Osteocyte (in vitro differentiated cells): Measurements from ENCODE around the gene ENTHD1. TPM values are rescaled to one million over a fixed set of nuclear protein-coding genes. Genes with fewer than 3 reads are reported as not detected.

Source experiments
- DNase-seq: peaks from one replicate; pipeline ENCODE4 v3.0.0; 2021; ENCODE audit warnings: mixed read lengths; ENCODE audit not compliant: unreplicated experiment; ENCODE audit errors: extremely low spot score
- H3K27ac Mint-ChIP-seq: one replicate; pipeline ENCODE4 v1.8.0; 2021; ENCODE audit warnings: mild to moderate bottlenecking, mixed read lengths; ENCODE audit not compliant: unreplicated experiment
- H3K27me3 Mint-ChIP-seq: one replicate; pipeline ENCODE4 v1.8.0; 2021; ENCODE audit warnings: mixed read lengths; ENCODE audit not compliant: unreplicated experiment
- H3K36me3 Mint-ChIP-seq: one replicate; pipeline ENCODE4 v1.8.0; 2021; ENCODE audit warnings: mixed read lengths; ENCODE audit not compliant: unreplicated experiment
- H3K4me1 Mint-ChIP-seq: one replicate; pipeline ENCODE4 v1.8.0; 2021; ENCODE audit warnings: mixed read lengths; ENCODE audit not compliant: unreplicated experiment
- H3K4me3 Mint-ChIP-seq: one replicate; pipeline ENCODE4 v1.8.0; 2021; ENCODE audit warnings: mild to moderate bottlenecking, moderate library complexity, mixed read lengths; ENCODE audit not compliant: unreplicated experiment
- H3K9me3 Mint-ChIP-seq: one replicate; pipeline ENCODE4 v1.8.0; 2021; ENCODE audit warnings: mixed read lengths; ENCODE audit not compliant: unreplicated experiment
- CTCF ChIP-seq: fragments of 200-600 bp; sonication (generic); IDR thresholded peaks from 2 replicates; pipeline ENCODE4 v1.5.0; 2021; ENCODE audit warnings: antibody characterized with exemption, mild to moderate bottlenecking, moderate library complexity
- total RNA-seq: library from RNA; stranded (reverse); gene quantifications from 2 replicates; pipeline ENCODE4 v1.2.1, GENCODE V29; 2021

ENTHD1 gene
- total RNA-seq, 1 donor from 2014 or later: not detected

DNA sequence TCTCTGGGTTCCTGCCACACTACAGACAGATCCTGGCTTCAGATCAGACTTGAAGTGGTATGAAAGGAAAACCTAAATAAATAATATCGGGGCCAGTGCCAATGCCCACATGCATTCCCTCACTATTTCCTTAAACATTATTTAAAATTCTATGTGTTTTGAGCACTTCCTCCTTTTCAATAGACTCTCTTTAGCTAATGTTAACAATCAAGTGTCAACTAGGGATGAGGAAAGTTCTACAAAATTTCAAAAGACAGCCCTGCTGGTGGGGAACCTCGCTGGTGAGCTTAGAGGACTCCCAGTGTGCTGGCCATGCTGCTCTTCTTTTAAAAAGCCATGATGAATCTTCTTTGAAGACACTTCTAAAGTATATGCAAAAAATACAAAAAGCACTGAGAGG is 87.5 kb downstream of the ENTHD1 start:
- TF ChIP-seq CTCF: no peak
- Mint-ChIP-seq H3K9me3 (no peaks in the 10 kb centered on the region), H3K27ac (no peak overlapping the region), H3K27me3 (peaks cover 74% of the 10 kb centered on the region), H3K4me3 (no peak overlapping the region), H3K4me1 (no peaks in the 10 kb centered on the region), H3K36me3 (no peaks in the 10 kb centered on the region)
- DNase-seq: no peak

GRCh38 chr22:39805117-39805516 is 88.4 kb downstream of the ENTHD1 start:
- peaks cover 82% of the 10 kb centered on the region for H3K27me3 Mint-ChIP-seq
- no peak for TF ChIP-seq CTCF
- H3K9me3 Mint-ChIP-seq: no peaks in the 10 kb centered on the region
- H3K4me1 Mint-ChIP-seq: no peaks in the 10 kb centered on the region
- H3K27ac Mint-ChIP-seq: no peak overlapping the region
- H3K4me3 Mint-ChIP-seq: no peak overlapping the region
- no peak for DNase-seq
- no peaks in the 10 kb centered on the region for H3K36me3 Mint-ChIP-seq

- TF ChIP-seq CTCF: no peak
- Mint-ChIP-seq H3K27ac (no peak overlapping the region), H3K4me1 (no peaks in the 10 kb centered on the region), H3K9me3 (peaks cover 8% of the 10 kb centered on the region), H3K36me3 (no peaks in the 10 kb centered on the region), H3K27me3 (peaks cover 71% of the 10 kb centered on the region), H3K4me3 (no peak overlapping the region)
- no peak for DNase-seq
Observed at GRCh38 chr22:39802682-39803081, 90.9 kb downstream of the ENTHD1 start.

DNA sequence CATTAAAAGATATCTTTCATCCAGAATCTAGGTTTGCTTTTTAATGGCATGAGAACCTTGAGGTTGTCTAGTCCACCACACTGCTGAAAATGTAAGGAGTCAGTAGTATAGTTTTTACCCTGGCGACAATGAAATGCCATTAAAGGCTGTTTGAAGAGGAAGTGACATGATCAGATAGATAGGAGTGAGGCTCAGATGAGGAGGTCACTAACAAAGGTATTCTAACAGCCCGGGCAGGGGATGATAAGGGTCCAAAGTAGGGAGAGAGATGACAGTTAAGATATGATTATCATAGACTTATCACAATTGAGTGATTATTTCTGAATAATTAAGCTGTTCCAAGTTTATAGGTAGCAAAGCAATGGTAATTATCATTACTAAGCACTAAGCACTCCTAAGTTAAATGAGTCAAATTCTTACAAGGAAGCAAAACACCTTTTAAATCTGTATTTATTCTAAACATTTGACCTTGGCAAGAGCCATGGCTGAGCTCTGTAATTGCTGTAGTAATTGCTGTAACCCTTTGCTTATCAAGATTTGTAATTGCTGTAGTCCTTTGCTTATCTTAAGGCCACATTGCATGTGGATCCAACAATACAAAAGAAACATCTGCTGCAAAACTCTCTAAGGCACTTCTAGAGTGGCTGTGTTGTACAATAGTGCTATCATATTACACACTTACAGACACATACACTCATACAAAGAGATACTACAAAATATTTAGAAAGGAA is 92.6 kb downstream of the ENTHD1 start:
- no peak for TF ChIP-seq CTCF
- Mint-ChIP-seq H3K27me3 (peaks cover 60% of the 10 kb centered on the region), H3K4me3 (no peak overlapping the region), H3K36me3 (no peaks in the 10 kb centered on the region), H3K27ac (no peak overlapping the region), H3K9me3 (peaks cover 21% of the 10 kb centered on the region), H3K4me1 (no peaks in the 10 kb centered on the region)
- DNase-seq: no peak

- H3K27me3 Mint-ChIP-seq: peaks cover 57% of the 10 kb centered on the region
- H3K27ac Mint-ChIP-seq: no peak overlapping the region
- no peak for DNase-seq
- no peaks in the 10 kb centered on the region for H3K36me3 Mint-ChIP-seq
- peaks cover 21% of the 10 kb centered on the region for H3K9me3 Mint-ChIP-seq
- no peak for TF ChIP-seq CTCF
- H3K4me3 Mint-ChIP-seq: no peak overlapping the region
- no peaks in the 10 kb centered on the region for H3K4me1 Mint-ChIP-seq
Observed at GRCh38 chr22:39797528-39798147, 95.9 kb downstream of the ENTHD1 start.
